Measurements from ENCODE around the gene FSTL5.

FSTL5 gene

GRCh38 chr4:162016991-162017390 is 146.8 kb downstream of the FSTL5 start:
- Histone ChIP-seq H3K36me3 (no peaks in the 10 kb centered on the region), H3K27me3 (no peaks in the 10 kb centered on the region), H3K27ac (no peak overlapping the region), H3K4me1 (no peaks in the 10 kb centered on the region), H3K4me2 (no peak overlapping the region), H3K4me3 (no peak overlapping the region), H3K9ac (no peak overlapping the region), H4K20me1 (no peaks in the 10 kb centered on the region), H3K9me3 (no peaks in the 10 kb centered on the region)
- no peak for TF ChIP-seq Cebpa-rat (IDR thresholded peaks at IDR 0.05)

- Histone ChIP-seq H3K4me2 (no peak overlapping the region), H3K9me3 (no peaks in the 10 kb centered on the region)
Observed at GRCh38 chr4:162016219-162016618, 147.6 kb downstream of the FSTL5 start.

GRCh38 chr4:162015090-162015489 is 148.7 kb downstream of the FSTL5 start:
- H4K20me1 ChIP-seq: no peaks in the 10 kb centered on the region
- H3K36me3 ChIP-seq: no peaks in the 10 kb centered on the region
- TF ChIP-seq Cebpa-rat (IDR thresholded peaks at IDR 0.05): no peak
- no peaks in the 10 kb centered on the region for H3K27me3 ChIP-seq
- H3K9ac ChIP-seq: no peak overlapping the region
- no peak overlapping the region for H3K4me2 ChIP-seq
- no peak overlapping the region for H3K27ac ChIP-seq
- H3K9me3 ChIP-seq: no peaks in the 10 kb centered on the region
- no peak overlapping the region for H3K4me3 ChIP-seq
- H3K4me1 ChIP-seq: no peaks in the 10 kb centered on the region

More at GRCh38 chr4:162016219-162016618, 147.6 kb downstream of the FSTL5 start:
- no peak overlapping the region for H3K27ac ChIP-seq
- H3K36me3 ChIP-seq: no peaks in the 10 kb centered on the region
- no peak overlapping the region for H3K9ac ChIP-seq
- no peak for TF ChIP-seq Cebpa-rat (IDR thresholded peaks at IDR 0.05)
- no peak overlapping the region for H3K4me3 ChIP-seq
- H3K27me3 ChIP-seq: no peaks in the 10 kb centered on the region
- no peaks in the 10 kb centered on the region for H4K20me1 ChIP-seq
- no peaks in the 10 kb centered on the region for H3K4me1 ChIP-seq

- Histone ChIP-seq H3K27me3 (no peaks in the 10 kb centered on the region), H4K20me1 (no peaks in the 10 kb centered on the region), H3K4me3 (no peak overlapping the region), H3K9me3 (no peaks in the 10 kb centered on the region), H3K4me1 (no peaks in the 10 kb centered on the region), H3K4me2 (no peak overlapping the region), H3K36me3 (no peaks in the 10 kb centered on the region), H3K9ac (no peak overlapping the region), H3K27ac (no peak overlapping the region)
- no peak for TF ChIP-seq Cebpa-rat (IDR thresholded peaks at IDR 0.05)
Observed at GRCh38 chr4:162011089-162011488, 152.7 kb downstream of the FSTL5 start.

- Histone ChIP-seq H3K27me3 (no peaks in the 10 kb centered on the region), H4K20me1 (no peaks in the 10 kb centered on the region), H3K36me3 (no peaks in the 10 kb centered on the region), H3K4me1 (no peaks in the 10 kb centered on the region), H3K9ac (no peak overlapping the region), H3K27ac (no peak overlapping the region), H3K4me3 (no peak overlapping the region), H3K4me2 (no peak overlapping the region), H3K9me3 (no peaks in the 10 kb centered on the region)
- no peak for TF ChIP-seq Cebpa-rat (IDR thresholded peaks at IDR 0.05)
Observed at GRCh38 chr4:162010362-162010761, 153.4 kb downstream of the FSTL5 start.

GRCh38 chr4:161992317-161992716 is 171.5 kb downstream of the FSTL5 start:
- Histone ChIP-seq H3K27ac (no peak overlapping the region), H3K9ac (no peak overlapping the region), H3K36me3 (no peaks in the 10 kb centered on the region), H3K27me3 (no peaks in the 10 kb centered on the region), H3K4me2 (no peak overlapping the region), H3K9me3 (no peaks in the 10 kb centered on the region), H3K4me1 (no peaks in the 10 kb centered on the region), H4K20me1 (no peaks in the 10 kb centered on the region; the same call in 1 of the 2 replicates), H3K4me3 (no peak overlapping the region)
- TF ChIP-seq Cebpa-rat (IDR thresholded peaks at IDR 0.05): no peak

GRCh38 chr4:161991811-161992210 is 172.0 kb downstream of the FSTL5 start:
- no peak overlapping the region for H3K27ac ChIP-seq
- no peaks in the 10 kb centered on the region for H3K36me3 ChIP-seq

GRCh38 chr4:161990721-161991120 is 173.1 kb downstream of the FSTL5 start:
- Histone ChIP-seq H3K4me1 (no peaks in the 10 kb centered on the region), H3K4me2 (no peak overlapping the region), H3K9me3 (no peaks in the 10 kb centered on the region), H3K27me3 (no peaks in the 10 kb centered on the region), H3K36me3 (no peaks in the 10 kb centered on the region), H3K4me3 (no peak overlapping the region), H3K27ac (no peak overlapping the region), H4K20me1 (no peaks in the 10 kb centered on the region), H3K9ac (no peak overlapping the region)
- no peak for TF ChIP-seq Cebpa-rat (IDR thresholded peaks at IDR 0.05)

More at GRCh38 chr4:161991811-161992210, 172.0 kb downstream of the FSTL5 start:
- Histone ChIP-seq H3K4me2 (no peak overlapping the region), H3K27me3 (no peaks in the 10 kb centered on the region), H4K20me1 (no peaks in the 10 kb centered on the region; the same call in 1 of the 2 replicates), H3K9ac (no peak overlapping the region), H3K4me1 (no peaks in the 10 kb centered on the region), H3K4me3 (no peak overlapping the region), H3K9me3 (no peaks in the 10 kb centered on the region)
- no peak for TF ChIP-seq Cebpa-rat (IDR thresholded peaks at IDR 0.05)

GRCh38 chr4:161988946-161989345 is 174.9 kb downstream of the FSTL5 start:
- Histone ChIP-seq H3K9ac (no peak overlapping the region), H3K4me1 (no peaks in the 10 kb centered on the region), H3K27me3 (no peaks in the 10 kb centered on the region), H3K36me3 (no peaks in the 10 kb centered on the region), H4K20me1 (no peaks in the 10 kb centered on the region), H3K9me3 (no peaks in the 10 kb centered on the region), H3K4me3 (no peak overlapping the region), H3K4me2 (no peak overlapping the region), H3K27ac (no peak overlapping the region)
- TF ChIP-seq Cebpa-rat (IDR thresholded peaks at IDR 0.05): no peak

- H3K4me1 ChIP-seq: no peaks in the 10 kb centered on the region
- no peak overlapping the region for H3K27ac ChIP-seq
- H3K36me3 ChIP-seq: no peaks in the 10 kb centered on the region
- H3K4me3 ChIP-seq: no peak overlapping the region
- H3K27me3 ChIP-seq: no peaks in the 10 kb centered on the region
- no peak overlapping the region for H3K4me2 ChIP-seq
- H3K9me3 ChIP-seq: no peaks in the 10 kb centered on the region
- H4K20me1 ChIP-seq: no peaks in the 10 kb centered on the region
- TF ChIP-seq Cebpa-rat (IDR thresholded peaks at IDR 0.05): no peak
- no peak overlapping the region for H3K9ac ChIP-seq
Observed at GRCh38 chr4:161987611-161988010, 176.2 kb downstream of the FSTL5 start.

- H3K27me3 ChIP-seq: no peaks in the 10 kb centered on the region
- H3K9me3 ChIP-seq: no peaks in the 10 kb centered on the region
- H4K20me1 ChIP-seq: no peaks in the 10 kb centered on the region
- no peaks in the 10 kb centered on the region for H3K4me1 ChIP-seq
- H3K4me2 ChIP-seq: no peak overlapping the region
- H3K9ac ChIP-seq: no peak overlapping the region
- TF ChIP-seq Cebpa-rat (IDR thresholded peaks at IDR 0.05): no peak
- no peaks in the 10 kb centered on the region for H3K36me3 ChIP-seq
- H3K4me3 ChIP-seq: no peak overlapping the region
- H3K27ac ChIP-seq: no peak overlapping the region
Observed at GRCh38 chr4:161952382-161952781, 211.4 kb downstream of the FSTL5 start.

Measured in BLaER1 (cell line).